Vein endothelial cell (primary cell): ENCODE data around the gene NR2C2AP. TPM values are rescaled to one million over a fixed set of nuclear protein-coding genes. Genes with fewer than 3 reads are reported as not detected.

ENCODE experiments used
- small RNA-seq: library from RNA; depleted of rRNA; stranded (forward); fragments of <200 nt; gene quantifications from one replicate; pipeline ENCODE3, GENCODE V24; 2012
- total RNA-seq: library from RNA; depleted of rRNA; stranded (reverse); fragments of >200 nt; gene quantifications from 2 replicates; pipeline ENCODE4 v1.2.3, GENCODE V29; 2012

NR2C2AP gene
- total RNA-seq, result 11.4 and 11.5 TPM in 2 replicates

DNA sequence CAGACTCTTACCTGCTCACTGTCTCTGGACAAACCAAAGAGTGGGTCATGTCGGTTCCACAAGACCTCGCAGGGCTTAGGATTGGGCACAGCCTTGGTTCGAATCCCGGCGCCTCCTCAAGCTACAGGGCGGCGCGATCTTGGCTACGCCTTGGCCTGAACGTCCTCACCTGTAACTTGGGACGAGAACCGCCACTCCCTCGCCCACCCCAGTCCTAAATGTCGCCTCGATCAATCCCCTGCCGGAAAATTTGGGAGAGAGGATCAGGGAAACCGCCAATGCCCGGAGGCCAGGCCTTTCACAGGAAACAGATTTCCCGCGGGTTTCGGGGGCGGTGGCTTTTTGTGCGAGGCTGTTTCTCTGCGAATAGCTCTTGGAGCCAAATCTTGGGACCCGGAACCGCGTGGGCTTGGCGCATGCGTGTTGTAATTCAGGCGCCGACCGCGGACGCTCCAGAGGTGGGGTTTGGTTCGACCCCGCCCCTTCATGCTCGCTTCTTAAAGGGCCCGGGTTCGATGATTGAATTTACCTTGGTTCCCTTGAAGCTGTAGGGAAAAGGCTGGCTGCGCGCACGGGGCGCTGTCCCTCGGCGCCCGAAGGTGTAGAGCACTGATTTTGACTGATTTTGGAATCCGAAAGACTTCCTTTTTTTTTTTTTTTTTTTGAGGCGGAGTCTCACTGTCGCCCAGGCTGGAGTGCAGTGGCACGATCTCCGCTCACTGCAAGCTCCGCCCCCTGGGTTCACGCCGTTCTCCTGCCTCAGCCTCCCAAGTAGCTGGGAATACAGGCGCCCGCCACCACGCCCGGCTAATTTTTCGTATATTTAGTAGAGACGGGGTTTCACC is at the start of gene NR2C2AP:
Gene NR2C2AP, minus strand, starts transcription at position 403 of the 845 bp plus-strand sequence. Its CDS starts 354 bp downstream, at position 49.

DNA sequence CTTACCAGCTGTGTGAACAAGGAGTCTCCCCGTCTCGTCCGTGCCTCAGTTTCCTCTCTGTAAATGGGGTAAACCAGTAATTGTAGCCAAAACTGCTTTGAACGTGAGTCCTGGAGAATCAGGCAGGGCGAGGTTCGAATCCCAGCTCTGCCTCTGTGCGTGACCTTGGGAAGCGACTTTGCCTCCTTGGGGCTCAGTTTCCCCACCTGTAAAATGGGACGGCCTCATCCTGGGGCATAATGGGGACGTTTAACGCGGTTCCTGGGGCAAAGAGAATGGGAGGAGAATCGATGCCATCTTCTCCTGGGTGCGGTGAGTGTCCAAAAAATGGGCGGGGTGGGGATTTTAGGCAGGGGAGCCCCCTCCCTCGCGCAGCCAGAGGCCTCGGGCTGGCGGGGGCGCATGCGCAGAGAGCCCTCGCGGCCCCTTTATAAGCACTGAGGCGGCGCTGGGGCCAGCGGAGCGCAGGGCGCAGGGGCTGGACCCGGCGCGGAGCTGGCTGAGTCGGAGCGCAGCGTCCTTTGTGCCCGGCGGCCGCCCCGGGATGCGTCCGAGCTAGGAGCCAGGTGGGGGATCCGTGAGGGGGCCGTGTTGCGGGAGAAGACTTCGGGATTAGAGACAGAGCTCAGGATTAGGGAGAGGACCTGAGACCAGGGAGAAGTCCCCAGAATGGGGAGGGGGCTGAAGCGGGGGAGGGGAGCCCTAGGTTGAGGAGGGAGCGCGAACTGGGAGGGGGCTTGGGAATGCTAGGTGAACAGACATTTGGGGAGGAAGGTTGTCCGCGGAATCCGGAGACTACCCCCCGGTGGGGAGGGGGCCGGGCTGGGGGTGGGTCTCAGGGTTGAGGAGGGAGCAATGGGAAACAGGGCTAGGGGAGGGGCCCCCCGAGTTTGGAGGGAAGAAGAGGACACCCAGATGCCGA is 8.5 kb upstream of the NR2C2AP start, which contains the start of gene NCAN:
Gene NCAN, plus strand, starts transcription at position 460 of the 922 bp plus-strand sequence. CDS start 4,996 bp downstream, outside the sequence.

DNA sequence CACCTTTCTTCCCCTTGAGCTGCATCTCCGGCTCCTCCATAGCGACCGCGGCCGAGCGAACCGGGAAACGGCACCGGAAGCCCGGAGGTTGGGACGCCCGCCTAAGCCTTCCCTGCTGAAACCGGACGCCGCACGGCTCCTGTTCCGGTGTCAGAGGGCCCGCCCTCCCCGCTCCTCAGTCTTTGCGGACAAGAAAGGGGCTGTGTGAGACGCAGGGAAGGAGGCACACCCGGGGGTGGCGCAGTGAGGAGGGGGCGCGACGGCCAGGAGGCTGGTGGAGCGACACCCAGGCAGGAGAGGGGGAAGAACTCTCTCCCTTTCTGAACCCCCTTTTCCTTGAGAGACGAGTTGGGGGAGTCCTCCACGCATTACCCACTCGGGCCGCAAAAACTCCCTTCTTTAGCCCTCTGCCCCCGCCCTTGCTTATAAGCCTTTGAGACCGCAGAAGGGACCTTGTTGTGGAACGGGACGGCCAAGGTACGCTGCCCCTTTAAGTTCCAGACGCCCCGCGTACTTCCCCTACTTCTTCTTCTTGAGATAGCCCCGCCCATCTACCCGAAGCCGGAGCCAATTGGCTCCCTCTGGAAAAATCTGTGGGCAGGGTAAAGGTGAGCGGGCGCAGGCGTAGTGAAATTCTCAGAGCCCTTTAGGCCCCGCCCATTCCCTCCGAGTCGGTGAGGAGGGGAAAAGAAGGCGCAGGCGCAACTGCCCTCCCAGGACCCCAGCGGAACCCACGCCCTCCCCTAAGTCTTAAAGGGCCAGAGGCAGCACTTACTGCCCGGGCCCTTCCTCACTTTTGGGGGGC is 10.9 kb downstream of the NR2C2AP start, which contains the start of the genes BORCS8 and RFXANK:
Gene BORCS8, minus strand, starts transcription at position 75 of the 805 bp plus-strand sequence. Its CDS starts 35 bp downstream, at position 40.
Gene RFXANK, plus strand, starts transcription at position 181 of the 805 bp plus-strand sequence. CDS start 1,689 bp downstream, outside the sequence.

DNA sequence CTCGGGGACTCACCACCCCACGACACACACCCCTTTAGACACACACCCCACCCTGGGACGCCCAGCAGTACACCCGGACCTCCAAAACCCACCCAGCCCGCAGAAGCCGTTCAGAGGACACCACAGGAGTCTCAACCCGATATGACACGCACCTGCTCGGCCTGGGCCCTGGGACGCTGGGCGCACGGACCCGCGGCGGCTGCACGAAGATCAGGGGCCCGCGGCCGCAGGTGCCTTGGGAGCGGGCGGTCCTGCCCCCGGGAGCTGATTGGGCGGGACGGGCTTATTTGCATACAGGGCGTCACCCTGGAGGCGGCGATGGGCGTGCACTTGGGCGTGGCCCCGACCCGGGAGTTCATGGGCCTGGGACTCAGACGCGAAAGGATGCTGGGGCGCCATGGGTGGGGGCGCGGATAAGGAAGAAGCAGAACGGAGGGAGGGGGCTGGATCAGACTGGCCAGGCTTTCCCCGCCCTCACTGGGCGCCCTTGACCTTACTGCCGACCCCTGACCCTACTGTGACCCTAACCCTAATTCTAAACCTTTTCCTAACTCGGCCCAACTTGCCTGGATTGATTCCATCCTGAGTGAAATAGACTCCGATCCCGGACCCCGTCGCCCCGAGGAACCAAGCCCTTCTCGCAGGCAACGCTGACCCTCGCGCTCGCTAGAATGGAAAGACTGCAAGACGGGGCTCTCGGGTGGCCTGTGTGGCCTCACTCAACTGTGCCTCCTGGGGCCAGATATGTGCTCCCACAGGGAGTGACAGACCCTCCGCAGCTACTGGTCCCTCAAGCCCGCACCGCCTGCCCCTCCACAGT is 33.0 kb downstream of the NR2C2AP start, which contains the start of gene MEF2B:
Gene MEF2B, minus strand, starts transcription at position 211 of the 820 bp plus-strand sequence. CDS start 19,528 bp downstream, outside the sequence.

Small RNAs within 50 kb of the gene (small RNA-seq; reads per million reads assigned to genes)
- not detected for gene RNU6-1028P

Other genes starting within 250 kb of the NR2C2AP start
- 30.4 and 39.9 TPM in 2 replicates for gene SUGP2, start 169.9 kb downstream of the NR2C2AP start, total RNA-seq
- 46.2 and 48.7 TPM in 2 replicates for gene ARMC6, start 169.8 kb downstream of the NR2C2AP start, total RNA-seq
- gene SLC25A42, start 139.4 kb downstream of the NR2C2AP start, total RNA-seq, result 4.3 and 4.6 TPM in 2 replicates
- 14.2 and 21.9 TPM in 2 replicates for gene TMEM161A, start 64.9 kb downstream of the NR2C2AP start, total RNA-seq
- 0.33 TPM in 1 of 2 replicates, not detected in the other for gene MEF2B, start 33.2 kb downstream of the NR2C2AP start, total RNA-seq
- 16.6 and 16.7 TPM in 2 replicates for gene BORCS8, start 11.3 kb downstream of the NR2C2AP start, total RNA-seq
- 80.8 and 99.9 TPM in 2 replicates for gene RFXANK, start 11.2 kb downstream of the NR2C2AP start, total RNA-seq
- gene NCAN, start 8.5 kb upstream of the NR2C2AP start, total RNA-seq, result not detected in 2 replicates
- not detected in 2 replicates for gene TM6SF2, start 69.9 kb upstream of the NR2C2AP start, total RNA-seq
- 37.7 and 40.8 TPM in 2 replicates for gene SUGP1, start 117.1 kb upstream of the NR2C2AP start, total RNA-seq
- 44.4 and 45.1 TPM in 2 replicates for gene MAU2, start 117.4 kb upstream of the NR2C2AP start, total RNA-seq
- gene GATAD2A, start 202.3 kb upstream of the NR2C2AP start, total RNA-seq, result 91.4 and 101 TPM in 2 replicates